GM12878 (cell line): ENCODE data around the gene AFG1L. TPM values are rescaled to one million over a fixed set of nuclear protein-coding genes. Genes with fewer than 3 reads are reported as not detected.

ENCODE experiments used
- ATAC-seq: fragments of 200-7000 bp; cut with Tn5 transposase; 3 replicates; pipeline ENCODE4 v1.9.1; 2020; ENCODE audit warnings: mild to moderate bottlenecking, moderate library complexity
- BruUV-seq: library from RNA; stranded (reverse); fragments of 400-500 nt; replicated peaks from 2 replicates; lab custom pipeline; 2021; lab: Mats Ljungman, UMichigan
- CTCF ChIA-PET: fragments of 300-600 bp; sonication (Branson Sonifier 250); formaldehyde crosslinking; extraction: SDS; loops from one replicate; lab custom pipeline; 2021; ENCODE audit warnings: inconsistent platforms; lab: Yijun Ruan, JAX
- POLR2A ChIA-PET: fragments of 350-600 bp; formaldehyde crosslinking; extraction: SDS; loops from one replicate; lab custom pipeline; 2021; ENCODE audit warnings: inconsistent platforms; lab: Charles Lee
- RAD21 ChIA-PET: fragments of 300-600 bp; sonication (Branson Sonifier 250); formaldehyde crosslinking; loops from one replicate; lab custom pipeline; 2023; ENCODE audit warnings: antibody characterized with exemption; ENCODE audit not compliant: unreplicated experiment; lab: Charles Lee
- SMC1A ChIA-PET: fragments of 300-600 bp; sonication (Branson Sonifier 250); formaldehyde crosslinking; loops from one replicate; lab custom pipeline; 2023; ENCODE audit not compliant: unreplicated experiment, uncharacterized antibody; lab: Charles Lee
- DNase-seq: peaks from one replicate; pipeline ENCODE4 v3.0.0-alpha.2; 2011; ENCODE audit warnings: low read depth, low spot score
- FAIRE-seq: peaks from 3 replicates; lab custom pipeline; 2011; peaks lifted over from hg19 to GRCh38; lab: Jason Lieb, UNC
- H2AFZ ChIP-seq: 2 replicates; pipeline ENCODE4 v1.6.0; 2011; ENCODE audit warnings: low read depth, low read length, control low read depth; ENCODE audit not compliant: control insufficient read depth
- H3K27ac ChIP-seq: 2 replicates; pipeline ENCODE4 v1.5.1; 2011; ENCODE audit warnings: control low read depth; ENCODE audit not compliant: control insufficient read depth, insufficient read depth
- H3K27me3 ChIP-seq, 2 experiments: replicated peaks in 1 of 2; 2 replicates each; pipeline versions ENCODE4 v1.6.0 to v1.6.1; 2011; ENCODE audit warnings: low read length in 1 of 2; ENCODE audit not compliant: control insufficient read depth in 2 of 2, insufficient read depth in 2 of 2
- H3K36me3 ChIP-seq, 2 experiments: 2 replicates each; pipeline ENCODE4 v1.5.1; 2011; ENCODE audit warnings: low read length in 1 of 2; ENCODE audit not compliant: control insufficient read depth in 2 of 2, insufficient read depth in 2 of 2
- H3K4me1 ChIP-seq: 2 replicates; pipeline ENCODE4 v1.6.1; 2011; ENCODE audit warnings: mild to moderate bottlenecking, low read length, moderate library complexity, mixed read lengths; ENCODE audit not compliant: control insufficient read depth, insufficient read depth
- H3K4me2 ChIP-seq: 2 replicates; pipeline ENCODE4 v1.6.0; 2011; ENCODE audit warnings: control low read depth; ENCODE audit not compliant: control insufficient read depth, insufficient read depth
- H3K4me3 ChIP-seq: fragments of 200-600 bp; sonication (generic); 2 replicates; pipeline ENCODE4 v1.5.1; 2016
- H3K79me2 ChIP-seq: 2 replicates; pipeline ENCODE4 v1.6.0; 2011; ENCODE audit warnings: low read length; ENCODE audit not compliant: control insufficient read depth, insufficient read depth
- H3K9ac ChIP-seq: 2 replicates; pipeline ENCODE4 v1.8.0; 2011; ENCODE audit warnings: low read length, control low read depth, mixed read lengths; ENCODE audit not compliant: control insufficient read depth, insufficient read depth
- H3K9me3 ChIP-seq: replicated peaks from 3 replicates; pipeline ENCODE4 v1.5.1; 2011; ENCODE audit warnings: mild to moderate bottlenecking, low read length; ENCODE audit not compliant: control insufficient read depth, insufficient read depth
- H4K20me1 ChIP-seq: 2 replicates; pipeline ENCODE4 v1.6.0; 2011; ENCODE audit not compliant: control insufficient read depth, insufficient read depth
- ATF7 ChIP-seq: fragments of 450-650 bp; IDR thresholded peaks from 2 replicates; pipeline ENCODE4 v1.6.1; 2016; ENCODE audit warnings: low read depth, mild to moderate bottlenecking
- CHD2 ChIP-seq: IDR thresholded peaks from 2 replicates; pipeline ENCODE4 v1.6.1; 2011; ENCODE audit warnings: low read depth, low read length, improper control_type of control experiment, borderline replicate concordance
- EZH2 ChIP-seq: IDR thresholded peaks from 2 replicates; pipeline ENCODE4 v1.6.1; 2012; ENCODE audit warnings: low read depth, mild to moderate bottlenecking, control low read depth, inconsistent platforms, low read length, borderline replicate concordance; ENCODE audit not compliant: control insufficient read depth
- MEF2B ChIP-seq: fragments of 450-650 bp; IDR thresholded peaks from 2 replicates; pipeline ENCODE4 v1.6.1; 2018; ENCODE audit warnings: mild to moderate bottlenecking, moderate library complexity; ENCODE audit not compliant: partially characterized antibody, poor library complexity, severe bottlenecking
- MLLT1 ChIP-seq: fragments of 450-650 bp; IDR thresholded peaks from 2 replicates; pipeline ENCODE4 v1.6.1; 2016; ENCODE audit warnings: mild to moderate bottlenecking
- RAD21 ChIP-seq: IDR thresholded peaks from 2 replicates; pipeline ENCODE4 v1.6.1; 2011; ENCODE audit warnings: mild to moderate bottlenecking, low read depth, low read length, moderate library complexity; ENCODE audit not compliant: insufficient read depth
- RELB ChIP-seq: fragments of 450-650 bp; IDR thresholded peaks from 2 replicates; pipeline ENCODE4 v1.6.1; 2017; ENCODE audit warnings: low read depth, mild to moderate bottlenecking, moderate library complexity
- SMAD1 ChIP-seq: fragments of 450-650 bp; IDR thresholded peaks from 2 replicates; pipeline ENCODE4 v1.6.1; 2018; ENCODE audit warnings: mild to moderate bottlenecking, low read depth; ENCODE audit not compliant: partially characterized antibody
- SPI1 ChIP-seq: IDR thresholded peaks from 2 replicates; pipeline ENCODE4 v1.6.1; 2011; ENCODE audit warnings: low read depth, mild to moderate bottlenecking, low read length, moderate library complexity, borderline replicate concordance; ENCODE audit not compliant: insufficient read depth
- TBL1XR1 ChIP-seq: IDR thresholded peaks from 2 replicates; pipeline ENCODE4 v1.6.1; 2012; ENCODE audit warnings: low read depth, low read length, improper control_type of control experiment
- ZNF24 ChIP-seq: fragments of 450-650 bp; IDR thresholded peaks from 2 replicates; pipeline ENCODE4 v1.6.1; 2017; ENCODE audit warnings: antibody characterized with exemption, mild to moderate bottlenecking
- WGBS: methylation state at CpG from one replicate; pipeline ENCODE4 v1.1.6; 2016; ENCODE audit warnings: low lambda C conversion rate; ENCODE audit not compliant: insufficient replicate concordance, insufficient coverage; ENCODE audit errors: missing lambda C conversion rate; 5-methylcytosine and 5-hydroxymethylcytosine counted together
- in situ Hi-C: fragments of 300-500 bp; cut with MboI; formaldehyde crosslinking; loops from 9 replicates; pipeline ENCODE4 v1.14.3; 2018; ENCODE audit warnings: mixed read lengths
- intact Hi-C: fragments of 100-400 bp; cut with micrococcal nuclease; formaldehyde crosslinking; loops from one replicate; pipeline ENCODE4 v1.14.2; 2022; ENCODE audit not compliant: unreplicated experiment
- polyA plus RNA-seq, 11 experiments: library from polyadenylated mRNA; depleted of rRNA in 4 of 11; unstranded in 6 of 11; stranded (reverse) in 5 of 11; fragments of >200 nt; fragmentation: Nextera tagmentation in 4 of 11; fragmentation: Illumina TruSeq in 1 of 11; extraction: Ambion mirVana in 4 of 11; extraction: Trizol in 1 of 11; gene quantifications; 1 replicate in 1 of 11; 2 replicates in 10 of 11; pipeline versions ENCODE4 v1.2.1 to v1.2.3, GENCODE V29; 2011 to 2016; ENCODE audit warnings: inconsistent platforms in 2 of 11, missing spikeins in 2 of 11, low read depth in 1 of 11
- total RNA-seq, 4 experiments: library from RNA; depleted of rRNA in 3 of 4; stranded (reverse); fragments of >200 nt in 3 of 4; fragmentation: Illumina TruSeq in 1 of 4; extraction: Trizol in 1 of 4; gene quantifications; 2 replicates each; pipeline versions ENCODE4 v1.2.1 to v1.2.3, GENCODE V29; 2013 to 2021
- TF ChIP-seq, protein P1 (sequence below): fragments of 450-650 bp; formaldehyde crosslinking; IDR thresholded peaks from 2 replicates; pipeline ENCODE4 v1.4.0; 2020; ENCODE audit warnings: mild to moderate bottlenecking, moderate library complexity
- TF ChIP-seq, protein P2 (sequence below): fragments of 450-650 bp; IDR thresholded peaks from 2 replicates; pipeline ENCODE4 v1.6.1; 2014; ENCODE audit warnings: mild to moderate bottlenecking
- TF ChIP-seq, protein P3 (sequence below): fragments of 150-350 bp; IDR thresholded peaks from 2 replicates; pipeline ENCODE4 v1.6.1; 2014; ENCODE audit warnings: mild to moderate bottlenecking, low read depth, low read length

Gene AFG1L
- total and polyA plus RNA-seq, 10 of the 15 experiments (the other 5 are each of a cell fraction or from before 2014, with no cell fraction given): 2.3 to 9.0 (median 4.3) TPM

DNA sequence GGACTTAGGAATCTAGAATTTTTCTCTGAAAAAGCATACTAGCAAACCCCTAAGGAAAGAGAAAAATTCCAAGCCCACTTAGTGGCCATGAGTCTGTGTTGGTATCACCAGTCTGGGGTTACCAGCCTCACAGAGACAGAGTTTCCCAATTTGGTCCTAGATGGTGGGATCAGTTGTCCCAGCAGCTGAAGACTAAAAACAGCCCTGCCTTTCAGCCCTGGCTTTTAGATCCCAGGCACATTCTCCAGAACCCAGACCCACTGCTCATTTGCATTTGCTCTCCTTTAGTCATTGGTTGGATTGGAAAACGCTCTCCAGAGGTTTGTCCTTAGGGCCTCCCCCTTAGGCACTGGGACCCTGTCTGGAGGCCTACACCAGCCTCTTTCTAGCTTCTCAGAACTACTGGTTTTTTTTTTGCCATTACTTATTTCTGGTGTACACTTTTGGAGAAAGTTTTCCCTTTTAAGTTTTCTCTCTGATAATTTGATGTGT lies 226.8 kb downstream of the AFG1L start:
- no TSS peak for BruUV-seq
- Histone ChIP-seq H2AFZ (no peak overlapping the region), H3K4me1 (no peaks in the 10 kb centered on the region), H3K9ac (no peak overlapping the region), H3K27ac (no peak overlapping the region), H4K20me1 (no peaks in the 10 kb centered on the region), H3K79me2 (no peaks in the 10 kb centered on the region), H3K27me3 (no peaks in the 10 kb centered on the region; a peak in 1 of 4 replicates), H3K36me3 (no peaks in the 10 kb centered on the region), H3K9me3 (no peaks in the 10 kb centered on the region), H3K4me2 (no peak overlapping the region), H3K4me3 (no peak overlapping the region)
- CTCF ChIA-PET: interaction anchor here (1.4 to 1.5 kb wide), 2 partner anchors 10 to 20 kb away, joined by 4 to 7 read pairs; no protein-coding TSS in a partner anchor
- FAIRE-seq (no peak), DNase-seq (no peak), ATAC-seq (no peak)
- WGBS: 88% methylated on average over 1 of the region's 1 CpG
- SMC1A ChIA-PET: interaction anchor here (0.8 kb wide), 1 partner anchor 129 kb away, joined by 3 read pairs; no protein-coding TSS in a partner anchor
- POLR2A ChIA-PET: no interaction called here
- in situ Hi-C loops: loop anchor here (10.0 kb wide), 2 partner anchors 407 to 547 kb away; no protein-coding TSS in a partner anchor
- intact Hi-C loops: loop anchor here (10.0 kb wide), 1 partner anchor 847 kb away; no protein-coding TSS in a partner anchor
- RAD21 ChIA-PET: no interaction called here
- TF ChIP-seq ZNF24 (no peak), ATF7 (no peak), TBL1XR1 (no peak), RAD21 (no peak), MEF2B (no peak), SPI1 (no peak), MLLT1 (no peak), SMAD1 (no peak), CHD2 (no peak), RELB (no peak), EZH2 (no peak)
- TF ChIP-seq, protein P1, sequence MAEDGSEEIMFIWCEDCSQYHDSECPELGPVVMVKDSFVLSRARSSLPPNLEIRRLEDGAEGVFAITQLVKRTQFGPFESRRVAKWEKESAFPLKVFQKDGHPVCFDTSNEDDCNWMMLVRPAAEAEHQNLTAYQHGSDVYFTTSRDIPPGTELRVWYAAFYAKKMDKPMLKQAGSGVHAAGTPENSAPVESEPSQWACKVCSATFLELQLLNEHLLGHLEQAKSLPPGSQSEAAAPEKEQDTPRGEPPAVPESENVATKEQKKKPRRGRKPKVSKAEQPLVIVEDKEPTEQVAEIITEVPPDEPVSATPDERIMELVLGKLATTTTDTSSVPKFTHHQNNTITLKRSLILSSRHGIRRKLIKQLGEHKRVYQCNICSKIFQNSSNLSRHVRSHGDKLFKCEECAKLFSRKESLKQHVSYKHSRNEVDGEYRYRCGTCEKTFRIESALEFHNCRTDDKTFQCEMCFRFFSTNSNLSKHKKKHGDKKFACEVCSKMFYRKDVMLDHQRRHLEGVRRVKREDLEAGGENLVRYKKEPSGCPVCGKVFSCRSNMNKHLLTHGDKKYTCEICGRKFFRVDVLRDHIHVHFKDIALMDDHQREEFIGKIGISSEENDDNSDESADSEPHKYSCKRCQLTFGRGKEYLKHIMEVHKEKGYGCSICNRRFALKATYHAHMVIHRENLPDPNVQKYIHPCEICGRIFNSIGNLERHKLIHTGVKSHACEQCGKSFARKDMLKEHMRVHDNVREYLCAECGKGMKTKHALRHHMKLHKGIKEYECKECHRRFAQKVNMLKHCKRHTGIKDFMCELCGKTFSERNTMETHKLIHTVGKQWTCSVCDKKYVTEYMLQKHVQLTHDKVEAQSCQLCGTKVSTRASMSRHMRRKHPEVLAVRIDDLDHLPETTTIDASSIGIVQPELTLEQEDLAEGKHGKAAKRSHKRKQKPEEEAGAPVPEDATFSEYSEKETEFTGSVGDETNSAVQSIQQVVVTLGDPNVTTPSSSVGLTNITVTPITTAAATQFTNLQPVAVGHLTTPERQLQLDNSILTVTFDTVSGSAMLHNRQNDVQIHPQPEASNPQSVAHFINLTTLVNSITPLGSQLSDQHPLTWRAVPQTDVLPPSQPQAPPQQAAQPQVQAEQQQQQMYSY (CRISPR knock-in tag): no peak
- TF ChIP-seq, protein P2, sequence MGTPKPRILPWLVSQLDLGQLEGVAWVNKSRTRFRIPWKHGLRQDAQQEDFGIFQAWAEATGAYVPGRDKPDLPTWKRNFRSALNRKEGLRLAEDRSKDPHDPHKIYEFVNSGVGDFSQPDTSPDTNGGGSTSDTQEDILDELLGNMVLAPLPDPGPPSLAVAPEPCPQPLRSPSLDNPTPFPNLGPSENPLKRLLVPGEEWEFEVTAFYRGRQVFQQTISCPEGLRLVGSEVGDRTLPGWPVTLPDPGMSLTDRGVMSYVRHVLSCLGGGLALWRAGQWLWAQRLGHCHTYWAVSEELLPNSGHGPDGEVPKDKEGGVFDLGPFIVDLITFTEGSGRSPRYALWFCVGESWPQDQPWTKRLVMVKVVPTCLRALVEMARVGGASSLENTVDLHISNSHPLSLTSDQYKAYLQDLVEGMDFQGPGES: no peak
- TF ChIP-seq, protein P3, sequence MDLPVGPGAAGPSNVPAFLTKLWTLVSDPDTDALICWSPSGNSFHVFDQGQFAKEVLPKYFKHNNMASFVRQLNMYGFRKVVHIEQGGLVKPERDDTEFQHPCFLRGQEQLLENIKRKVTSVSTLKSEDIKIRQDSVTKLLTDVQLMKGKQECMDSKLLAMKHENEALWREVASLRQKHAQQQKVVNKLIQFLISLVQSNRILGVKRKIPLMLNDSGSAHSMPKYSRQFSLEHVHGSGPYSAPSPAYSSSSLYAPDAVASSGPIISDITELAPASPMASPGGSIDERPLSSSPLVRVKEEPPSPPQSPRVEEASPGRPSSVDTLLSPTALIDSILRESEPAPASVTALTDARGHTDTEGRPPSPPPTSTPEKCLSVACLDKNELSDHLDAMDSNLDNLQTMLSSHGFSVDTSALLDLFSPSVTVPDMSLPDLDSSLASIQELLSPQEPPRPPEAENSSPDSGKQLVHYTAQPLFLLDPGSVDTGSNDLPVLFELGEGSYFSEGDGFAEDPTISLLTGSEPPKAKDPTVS: no peak
